CD4-positive, alpha-beta T cell treated with Interferon gamma for 1 hour (primary cell): ENCODE results near the gene CD180.
A peak's percentile ranks its signal among the peaks of the same experiment; 100 is the strongest.

ENCODE experiments used
- DNase-seq: peaks from one replicate; pipeline ENCODE4 v3.0.0-alpha.2; 2020

Gene CD180

GRCh38 chr5:67156976-67157583, 39.5 kb downstream of the CD180 start:
- DNase-seq = peak; percentile 41

DNA sequence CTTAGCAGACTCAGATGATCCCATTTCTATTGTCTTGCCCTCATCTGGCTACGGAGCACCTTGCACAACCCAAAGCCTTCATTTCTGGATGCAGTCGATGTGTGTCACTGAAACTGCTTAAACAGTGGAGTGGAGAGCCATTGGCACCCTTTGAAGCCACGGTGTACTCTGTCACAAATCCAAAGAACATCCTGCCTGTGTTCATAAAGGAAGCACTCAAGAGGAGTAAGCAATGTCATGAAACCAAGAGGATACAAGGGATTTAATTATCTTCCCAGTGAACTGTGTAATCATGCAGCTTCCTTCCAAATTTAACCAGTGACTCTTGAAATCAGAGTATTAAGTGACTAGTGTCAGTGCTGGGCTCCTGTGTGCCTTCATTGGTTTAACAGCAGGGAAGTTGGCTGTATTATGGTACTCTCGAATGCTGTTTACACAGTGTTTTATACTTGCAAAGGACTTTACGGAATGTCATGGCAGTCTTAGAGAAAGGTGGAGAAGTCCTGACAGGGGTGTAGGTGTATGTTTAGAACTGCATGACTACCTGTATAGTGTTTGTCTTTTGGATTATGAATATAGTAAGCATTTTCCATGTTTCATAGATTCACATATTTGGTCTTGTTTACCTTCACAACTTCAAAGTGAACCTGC, 41.9 kb downstream of the CD180 start:
- no peak for DNase-seq

- DNase-seq = no peak
Observed at GRCh38 chr5:67153292-67153691, 43.3 kb downstream of the CD180 start.

- no peak for DNase-seq
Observed at GRCh38 chr5:67152400-67152799, 44.2 kb downstream of the CD180 start.

DNA sequence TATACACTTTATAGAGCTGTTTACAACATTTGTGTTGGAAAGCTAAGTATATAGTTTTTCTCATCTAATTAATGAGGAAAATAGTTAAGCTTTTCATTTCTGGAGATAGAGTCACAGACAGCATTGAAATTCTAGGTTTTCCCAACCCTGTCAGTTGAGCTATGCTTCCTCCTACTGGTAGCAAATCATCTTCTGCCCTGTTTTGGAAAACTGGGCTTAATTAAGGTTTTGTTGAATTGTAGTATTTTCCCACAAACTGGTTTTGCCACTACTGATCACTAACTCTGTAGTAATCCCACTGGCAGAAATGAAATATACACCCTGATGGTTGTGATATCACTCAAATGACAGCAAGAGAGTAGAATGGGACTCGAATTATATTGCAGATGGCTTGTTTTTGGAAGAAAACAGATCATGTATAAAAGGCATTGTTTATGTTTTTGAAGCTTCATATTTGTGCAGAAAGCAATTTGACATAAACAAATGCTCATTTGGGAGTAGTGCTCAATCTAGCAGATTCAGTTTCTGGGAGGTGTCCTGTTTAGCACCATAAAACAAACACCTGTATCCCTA, 46.6 kb downstream of the CD180 start:
- no peak for DNase-seq

- no peak for DNase-seq
Observed at GRCh38 chr5:67149057-67149950, 47.3 kb downstream of the CD180 start.

DNA sequence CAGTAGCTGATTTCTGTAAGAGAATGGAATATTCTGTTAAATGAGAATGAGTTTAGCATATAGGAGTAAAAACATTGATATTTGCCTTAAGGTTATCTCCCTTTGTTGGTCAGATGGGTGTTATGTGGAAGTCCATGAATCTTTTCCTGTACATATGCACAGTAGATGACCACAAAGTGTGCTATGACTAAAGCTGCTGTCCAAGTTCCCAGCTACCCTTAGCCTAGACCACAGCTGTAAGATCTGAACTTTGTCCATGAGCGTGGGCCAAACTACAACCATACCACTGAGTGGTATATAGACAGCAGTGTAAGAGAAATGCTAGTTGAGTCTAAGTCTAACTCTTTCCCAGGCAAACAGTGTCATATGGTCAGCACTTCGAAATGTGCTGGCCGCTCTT, 48.8 kb downstream of the CD180 start:
- no peak for DNase-seq

DNA sequence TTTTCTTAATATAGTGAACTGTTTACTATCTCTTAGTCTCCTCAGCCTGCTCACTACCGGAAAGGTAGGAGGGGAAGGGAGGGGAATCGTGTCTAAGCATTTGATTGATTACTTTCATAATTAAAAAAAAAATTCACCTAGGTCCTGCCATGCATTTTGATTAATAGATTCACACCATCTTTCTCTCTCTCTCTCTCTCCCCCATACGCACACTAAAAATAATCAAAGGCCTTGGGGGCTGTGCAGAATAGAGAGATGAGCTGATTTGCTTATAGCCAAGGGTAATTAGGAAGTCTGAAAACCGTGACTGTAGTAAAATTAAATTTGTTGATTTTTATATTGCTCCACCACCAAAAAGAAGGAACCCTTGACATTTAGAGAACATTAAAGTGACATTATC, 49.6 kb downstream of the CD180 start:
- no peak for DNase-seq

GRCh38 chr5:67146574-67146973, 50.0 kb downstream of the CD180 start:
- no peak for DNase-seq

DNA sequence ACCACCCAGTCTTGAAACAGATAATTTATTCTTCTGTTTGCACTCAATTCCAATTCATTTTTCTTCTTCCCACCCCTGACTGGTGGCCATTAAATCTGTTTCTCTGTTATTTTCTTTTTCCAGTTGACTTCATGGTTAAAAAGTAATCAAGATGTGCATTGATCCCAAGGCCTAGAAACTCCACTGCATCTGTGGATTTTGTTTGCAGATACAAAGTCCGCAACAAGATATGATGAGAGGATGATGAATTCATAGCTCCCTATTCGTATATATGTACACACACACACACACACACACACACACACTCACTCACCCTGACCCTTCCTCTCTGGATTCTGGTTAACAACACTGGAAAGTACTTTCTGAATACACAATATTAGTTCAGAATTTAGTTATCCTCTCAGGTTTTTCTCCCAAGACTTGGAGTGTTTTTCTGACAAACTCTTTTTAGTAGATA, 52.4 kb downstream of the CD180 start:
- no peak for DNase-seq

DNA sequence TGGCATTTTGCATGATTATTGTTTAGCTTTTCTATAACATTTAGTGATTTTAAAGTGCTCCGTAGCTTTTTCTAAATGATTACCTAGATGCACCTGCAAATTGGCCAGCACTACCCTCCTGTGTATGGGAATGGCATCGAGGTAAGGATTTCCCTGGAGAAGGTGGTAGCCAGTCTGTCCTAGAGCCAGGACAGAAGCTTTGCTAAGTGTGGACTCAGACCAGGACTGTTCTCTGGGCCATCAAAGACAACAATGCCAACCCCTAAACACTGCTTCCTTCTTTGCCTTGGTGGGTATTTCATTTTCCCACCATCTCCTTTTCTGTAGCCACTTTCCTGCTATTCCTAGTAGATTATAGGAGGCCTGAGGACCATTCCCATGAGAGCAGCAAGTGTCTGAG, 53.0 kb downstream of the CD180 start:
- DNase-seq = no peak

GRCh38 chr5:67142816-67143215, 53.8 kb downstream of the CD180 start:
- no peak for DNase-seq

GRCh38 chr5:67141644-67142043, 55.0 kb downstream of the CD180 start:
- no peak for DNase-seq

DNA sequence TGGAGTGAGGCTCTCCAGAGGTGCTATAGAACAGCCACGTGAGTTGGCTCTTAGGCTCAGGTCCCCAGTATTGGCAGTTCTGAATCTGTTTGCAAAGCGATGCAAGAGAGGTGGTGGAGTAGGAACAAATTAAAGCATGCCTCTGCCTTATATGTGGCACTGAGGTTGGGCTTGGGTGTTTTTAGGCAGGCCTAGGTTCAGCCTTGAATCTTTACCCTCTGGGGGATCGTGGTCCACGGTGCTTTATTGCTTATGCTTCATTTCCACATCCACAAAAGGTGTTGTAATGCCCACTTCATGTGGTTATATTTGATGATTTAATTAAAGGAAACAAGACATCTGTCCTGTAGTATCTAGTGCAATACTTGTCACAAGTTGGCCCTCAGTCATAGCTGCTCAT, 56.2 kb downstream of the CD180 start:
- no peak for DNase-seq

- DNase-seq = no peak
Observed at GRCh38 chr5:67139030-67139429, 57.6 kb downstream of the CD180 start.

GRCh38 chr5:67135381-67135984, 61.1 kb downstream of the CD180 start:
- no peak for DNase-seq

DNA sequence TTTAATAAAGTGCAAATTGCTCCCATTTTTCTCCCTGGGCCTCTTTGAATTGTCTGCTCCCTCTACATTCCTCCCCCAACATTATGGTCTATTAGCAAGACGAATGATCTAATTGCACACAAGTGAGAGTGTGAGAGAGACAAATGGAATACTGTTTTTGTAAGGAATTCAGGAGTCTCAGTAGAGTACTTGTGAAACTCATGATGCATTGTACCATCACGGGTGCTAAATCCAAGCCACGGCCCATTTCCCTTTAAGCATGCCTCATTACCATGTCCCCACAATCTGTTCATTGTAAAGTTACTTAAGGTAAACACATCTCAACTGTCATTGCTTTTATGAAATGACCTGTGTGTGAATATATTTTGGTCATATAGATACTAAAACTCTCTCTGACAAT, 62.8 kb downstream of the CD180 start:
- DNase-seq = no peak

DNA sequence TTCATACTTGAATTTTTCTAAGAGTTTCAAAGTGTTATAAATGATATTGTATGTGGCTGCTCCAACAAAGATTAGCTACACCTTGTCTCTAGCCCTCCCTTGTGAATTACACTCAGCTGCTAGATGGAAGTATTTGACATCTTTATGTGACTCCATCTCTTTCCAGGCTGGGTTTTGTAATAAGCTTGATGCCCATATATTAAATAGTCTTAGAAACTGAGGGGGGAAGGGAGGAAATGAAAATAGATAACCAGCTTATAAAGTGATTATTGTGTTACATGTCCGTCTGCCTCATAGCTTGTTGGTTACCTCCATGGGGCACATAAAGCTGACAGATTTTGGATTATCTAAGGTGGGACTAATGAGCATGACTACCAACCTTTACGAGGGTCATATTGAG, 63.4 kb downstream of the CD180 start:
- no peak for DNase-seq

- DNase-seq = no peak
Observed at GRCh38 chr5:67129768-67130167, 66.8 kb downstream of the CD180 start.
